Measurements from ENCODE around the gene DSC2.
"Not testable (repeated sequence)": the region's sequence is repeated elsewhere in the genome, so short reads cannot be mapped to it uniquely, and the experiment has no call there.

The DSC2 gene

DNA sequence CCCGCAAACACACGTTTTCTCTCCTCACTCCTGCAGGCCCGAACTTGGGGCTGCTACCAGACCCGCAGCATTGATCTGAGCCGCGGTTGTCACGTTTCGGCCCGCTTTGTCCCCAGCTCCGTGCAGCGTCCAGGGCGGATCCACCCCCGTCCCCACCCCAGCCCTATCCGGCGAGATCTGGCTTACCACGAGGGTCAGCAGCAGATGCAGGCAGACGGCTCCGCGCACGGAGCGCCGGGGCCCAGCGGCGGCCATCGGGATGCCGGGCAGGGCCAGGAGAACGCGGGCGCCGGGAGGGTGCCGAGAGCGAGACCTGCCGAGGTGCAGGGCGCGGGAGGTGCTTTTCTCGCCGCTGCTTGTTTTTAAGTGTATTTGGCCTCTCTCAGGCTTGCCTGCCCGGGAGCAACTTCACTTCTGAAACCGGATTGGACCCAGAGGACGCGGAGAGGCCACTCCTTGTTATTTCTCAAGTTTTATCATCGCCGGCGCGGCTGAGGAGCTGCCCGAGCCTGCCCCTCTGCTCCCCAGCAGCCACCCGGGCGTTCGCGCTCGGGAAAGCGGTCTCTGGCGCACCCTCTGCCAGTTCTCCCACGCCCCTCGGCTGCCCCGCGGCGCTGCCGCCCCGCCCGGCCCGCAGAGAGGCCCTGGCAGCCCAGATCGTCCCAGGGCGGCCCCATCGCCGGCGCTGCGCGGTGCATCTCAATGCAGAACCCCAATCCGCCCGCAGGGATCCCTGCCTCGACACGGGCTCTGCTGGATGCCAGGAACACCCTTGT, 59.6 kb downstream of the DSC2 start, which contains the start of gene DSC3:
DSC3 (minus strand) TSS at position 337 of the 776 bp plus-strand sequence; CDS start at position 255, 82 bp downstream.
- DNase-seq (ENCODE audit: low spot score), result no peak

DNA sequence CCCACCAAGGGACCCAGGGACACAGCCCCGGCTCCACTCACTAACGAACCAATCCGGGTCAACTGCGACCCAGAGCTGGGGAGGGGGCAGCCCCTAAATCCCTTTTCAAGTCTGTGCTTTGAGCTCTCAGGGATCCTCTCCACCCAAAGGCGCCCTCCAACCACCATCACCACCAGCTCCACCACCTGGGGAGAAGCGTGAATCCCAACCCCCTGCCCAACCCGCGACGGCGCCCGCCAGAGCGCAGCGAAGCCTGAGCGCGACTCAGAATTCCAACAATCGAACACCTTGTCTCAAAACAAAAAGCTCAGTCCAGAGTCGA, 60.2 kb downstream of the DSC2 start:
- no peak for DNase-seq (ENCODE audit: low spot score)

DNA sequence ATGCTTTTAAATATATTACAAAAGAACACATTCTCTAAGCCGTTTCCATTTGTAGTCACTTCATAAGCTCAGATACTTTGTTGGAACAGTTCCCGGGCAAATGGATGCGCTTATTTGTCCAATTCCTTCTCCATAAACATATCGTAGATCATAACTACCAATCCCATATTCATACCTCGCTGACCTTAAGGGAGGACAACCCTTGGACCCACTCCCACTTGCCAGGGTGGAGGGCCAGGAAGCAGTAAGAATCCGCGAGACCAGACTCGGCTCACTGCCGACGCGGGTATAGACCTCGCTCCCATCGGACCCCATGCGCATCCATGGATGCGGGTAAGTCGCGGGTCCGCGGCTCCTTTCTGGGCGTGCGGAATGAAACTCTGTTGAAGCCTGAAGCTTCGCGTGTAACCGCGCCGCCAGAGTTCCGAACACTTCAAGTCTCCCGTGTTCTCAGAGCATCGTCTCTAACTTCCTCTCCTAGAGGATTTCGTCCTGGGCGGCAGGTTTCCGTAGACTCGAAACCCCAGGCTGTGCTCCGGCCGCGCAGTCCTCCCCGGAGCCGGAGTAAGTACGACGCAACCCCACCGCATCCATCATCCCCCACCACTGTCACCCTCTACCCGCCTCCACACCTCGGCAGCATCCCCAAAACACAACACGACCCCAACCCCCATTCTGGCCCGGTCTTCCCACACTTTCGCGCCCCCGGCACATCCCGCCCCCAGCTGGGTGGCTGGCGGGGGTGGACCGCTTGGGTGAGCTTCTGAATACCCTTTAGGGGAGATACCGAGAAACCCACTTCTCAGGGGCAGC, 60.7 kb downstream of the DSC2 start:
- DNase-seq (ENCODE audit: low spot score), result no peak

- no peak for DNase-seq (ENCODE audit: low spot score)
Observed at GRCh38 chr18:31040686-31041270, 61.4 kb downstream of the DSC2 start.

DNA sequence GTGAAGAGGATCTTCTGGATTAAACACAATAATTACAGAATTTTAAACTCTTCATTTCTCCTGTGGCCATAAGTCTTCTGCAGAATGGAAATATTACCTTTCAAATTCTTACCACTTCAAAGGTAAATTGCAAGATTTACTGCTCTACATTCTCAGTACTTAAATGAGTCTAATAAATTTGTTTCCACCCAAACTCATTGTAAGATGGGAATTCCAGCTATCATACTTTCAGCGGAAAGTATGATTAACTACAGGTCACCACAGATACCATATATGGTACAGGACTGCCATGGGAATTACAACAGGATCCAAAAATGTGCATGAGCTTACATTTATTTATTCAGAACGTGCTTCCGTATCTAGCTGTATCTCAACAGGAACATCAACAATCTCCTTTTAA, 62.8 kb downstream of the DSC2 start:
- DNase-seq (ENCODE audit: low spot score), result no peak

DNA sequence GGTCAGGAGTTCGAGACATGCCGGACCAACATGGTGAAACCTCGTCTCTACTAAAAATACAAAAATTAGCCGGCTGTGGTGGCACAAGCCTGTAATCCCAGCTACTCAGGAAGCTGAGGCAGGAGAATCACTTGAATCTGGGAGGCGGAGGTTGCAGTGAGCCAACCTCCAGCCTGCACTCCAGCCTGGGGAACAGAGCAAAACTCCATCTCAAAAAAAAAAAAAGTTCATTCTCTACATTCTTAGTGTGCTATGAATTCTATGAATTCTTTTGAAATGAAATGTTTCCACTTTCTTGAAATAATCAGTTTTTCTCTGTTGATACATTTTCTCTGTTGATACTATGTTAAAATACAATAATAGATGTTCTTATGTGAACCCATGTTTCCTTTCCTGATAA, 64.5 kb downstream of the DSC2 start:
- not testable (repeated sequence) for DNase-seq (ENCODE audit: low spot score)

GRCh38 chr18:31034541-31034940, 67.7 kb downstream of the DSC2 start:
- DNase-seq (ENCODE audit: low spot score), result no peak

- DNase-seq (ENCODE audit: low spot score), result no peak
Observed at GRCh38 chr18:31030574-31031278, 71.5 kb downstream of the DSC2 start.

DNA sequence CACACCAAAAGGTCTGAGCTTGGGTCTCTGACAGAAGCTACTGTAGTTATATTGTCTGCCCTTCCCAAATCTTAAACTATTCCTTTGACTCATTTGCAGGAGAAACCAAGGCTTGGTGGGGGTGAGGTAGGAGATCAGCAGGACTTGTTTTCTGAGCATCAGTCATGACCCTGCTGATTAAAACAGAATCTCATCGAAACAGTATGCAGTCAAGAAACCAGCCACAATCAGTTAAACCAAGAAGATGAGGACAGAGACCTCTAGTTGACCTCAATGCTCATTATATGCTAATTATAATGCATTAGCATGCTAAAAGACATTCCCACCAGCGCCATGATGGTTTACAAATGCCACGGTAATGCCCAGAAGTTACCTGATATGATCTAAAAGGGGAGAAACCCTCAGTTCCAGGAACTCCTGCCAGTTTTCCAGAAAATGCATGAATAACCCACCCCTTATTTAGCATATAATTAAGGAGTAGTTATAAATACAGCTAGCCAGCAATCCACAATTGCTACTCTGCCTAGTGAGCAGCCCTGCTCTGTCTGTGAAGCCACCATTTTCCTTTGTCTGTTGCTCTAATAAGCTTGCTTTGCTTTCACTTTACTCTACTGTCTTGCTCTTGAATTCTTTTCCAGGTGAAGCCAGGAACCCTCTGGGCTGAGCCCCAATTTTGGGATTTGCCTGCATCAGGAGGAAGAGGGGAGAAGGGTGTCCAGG, 86.3 kb downstream of the DSC2 start:
- DNase-seq (ENCODE audit: low spot score), result no peak

DNA sequence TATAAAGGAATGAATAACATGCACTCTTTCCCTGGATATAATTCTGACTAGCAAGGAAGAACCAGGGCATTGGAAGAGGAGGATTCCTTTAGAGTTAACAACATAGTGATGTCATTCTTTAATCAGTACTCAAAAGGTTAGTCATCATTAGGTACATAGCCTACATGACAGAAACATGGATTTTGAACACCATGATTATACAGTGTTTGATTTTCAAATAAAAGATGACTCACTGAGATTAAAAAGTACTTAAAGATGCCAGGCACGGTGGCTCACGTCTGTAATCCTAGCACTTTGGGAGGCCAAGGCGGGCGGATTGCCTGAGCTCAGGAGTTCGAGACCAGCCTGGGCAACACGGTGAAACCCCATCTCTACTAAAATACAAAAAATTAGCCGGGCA, 90.8 kb downstream of the DSC2 start:
- DNase-seq (ENCODE audit: low spot score), result not testable (repeated sequence)

DNA sequence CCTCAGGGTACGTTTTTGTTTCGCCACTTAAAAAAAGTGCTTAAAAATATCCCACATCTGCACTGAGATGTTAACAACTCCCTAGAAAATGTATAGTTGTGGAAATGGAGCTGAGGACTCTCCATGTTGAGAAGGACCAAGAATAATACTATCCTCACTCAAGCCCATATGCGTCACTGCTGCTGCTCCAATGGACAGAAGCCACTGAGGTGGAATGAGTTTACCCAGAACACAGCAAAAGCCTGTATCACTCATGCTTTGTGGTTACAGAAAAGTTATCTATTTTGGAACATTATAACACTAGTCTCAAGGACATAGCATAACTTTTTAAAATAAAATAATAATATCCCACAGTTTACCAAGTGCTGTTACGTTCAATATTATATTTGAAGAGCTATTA, 91.6 kb downstream of the DSC2 start:
- no peak for DNase-seq (ENCODE audit: low spot score)

Measured in AG08396 (cell line).